Neural progenitor cell (in vitro differentiated cells): ENCODE data around the gene RARRES1. TPM values are rescaled to one million over a fixed set of nuclear protein-coding genes. Genes with fewer than 3 reads are reported as not detected.

Experiments used
- DNase-seq: peaks from one replicate; pipeline ENCODE4 v3.0.0-alpha.2; 2016; ENCODE audit warnings: low spot score
- H2AFZ ChIP-seq: fragments of 200-600 bp; sonication (generic); replicated peaks from 2 replicates; pipeline ENCODE4 v1.6.1; 2016; ENCODE audit warnings: antibody characterized with exemption
- H3F3A ChIP-seq: fragments of 200-600 bp; sonication (generic); 2 replicates; pipeline ENCODE4 v1.6.1; 2016; ENCODE audit warnings: antibody characterized with exemption, low read depth
- H3K27ac ChIP-seq: fragments of 200-600 bp; sonication (generic); 2 replicates; pipeline ENCODE4 v1.5.1; 2016; ENCODE audit warnings: mild to moderate bottlenecking
- H3K27me3 ChIP-seq: fragments of 200-600 bp; sonication (generic); 2 replicates; pipeline ENCODE4 v1.6.1; 2016; ENCODE audit warnings: mild to moderate bottlenecking, moderate library complexity
- H3K36me3 ChIP-seq: fragments of 200-600 bp; sonication (generic); 2 replicates; pipeline ENCODE4 v1.5.1; 2016
- H3K4me1 ChIP-seq: fragments of 200-600 bp; sonication (generic); 2 replicates; pipeline ENCODE4 v1.6.1; 2016; ENCODE audit warnings: mixed run types
- H3K4me2 ChIP-seq: fragments of 200-600 bp; sonication (generic); 2 replicates; pipeline ENCODE4 v1.6.1; 2016
- H3K4me3 ChIP-seq: fragments of 200-600 bp; sonication (generic); 2 replicates; pipeline ENCODE4 v1.5.1; 2016
- H3K79me2 ChIP-seq: fragments of 200-600 bp; sonication (generic); 2 replicates; pipeline ENCODE4 v1.6.1; 2016; ENCODE audit warnings: low read depth
- H3K9ac ChIP-seq: fragments of 200-600 bp; sonication (generic); 2 replicates; pipeline ENCODE4 v1.6.1; 2016
- H3K9me3 ChIP-seq: fragments of 200-600 bp; sonication (generic); 2 replicates; pipeline ENCODE4 v1.5.1; 2016; ENCODE audit warnings: low read depth
- H4K20me1 ChIP-seq: fragments of 200-600 bp; sonication (generic); 2 replicates; pipeline ENCODE4 v1.6.1; 2016; ENCODE audit warnings: low read depth
- H3K27ac Mint-ChIP-seq: 3 replicates; pipeline ENCODE4 v1.8.0; 2021; ENCODE audit warnings: mixed read lengths
- H3K27me3 Mint-ChIP-seq: 2 replicates; pipeline ENCODE4 v1.8.0; 2022; ENCODE audit warnings: low read depth, mild to moderate bottlenecking, inconsistent platforms, moderate library complexity, mixed read lengths; ENCODE audit not compliant: insufficient read depth
- H3K36me3 Mint-ChIP-seq: 3 replicates; pipeline ENCODE4 v1.8.0; 2021; ENCODE audit warnings: mixed read lengths
- H3K4me1 Mint-ChIP-seq: 3 replicates; pipeline ENCODE4 v1.8.0; 2021; ENCODE audit warnings: mixed read lengths
- H3K4me3 Mint-ChIP-seq: 3 replicates; pipeline ENCODE4 v1.8.0; 2021; ENCODE audit warnings: mild to moderate bottlenecking, moderate library complexity, mixed read lengths
- H3K9me3 Mint-ChIP-seq: 3 replicates; pipeline ENCODE4 v1.8.0; 2020; ENCODE audit warnings: mixed read lengths
- CTCF ChIP-seq: fragments of 200-600 bp; sonication (generic); IDR thresholded peaks from 2 replicates; pipeline ENCODE4 v1.5.1; 2017; ENCODE audit warnings: antibody characterized with exemption, mild to moderate bottlenecking
- EZH2 ChIP-seq: fragments of 200-600 bp; sonication (generic); IDR thresholded peaks from 2 replicates; pipeline ENCODE4 v1.6.1; 2017; ENCODE audit warnings: antibody characterized with exemption, mild to moderate bottlenecking, moderate library complexity
- EZH2phosphoT487 ChIP-seq: fragments of 200-600 bp; sonication (generic); IDR thresholded peaks from 2 replicates; pipeline ENCODE4 v1.6.1; 2017; ENCODE audit warnings: antibody characterized with exemption
- total RNA-seq: library from RNA; depleted of rRNA; stranded (reverse); fragments of >200 nt; gene quantifications from 2 replicates; pipeline ENCODE4 v1.2.3, GENCODE V29; 2015; ENCODE audit warnings: low replicate concordance

RARRES1 gene
- total RNA-seq, 1 donor from 2014 or later, result 0.21 TPM

- DNase-seq, result no peak
- Histone ChIP-seq H3K4me3 (no peak overlapping the region), H3K36me3 (no peaks in the 10 kb centered on the region), H3K4me2 (no peak overlapping the region), H3K27me3 (no peaks in the 10 kb centered on the region), H3K27ac (no peak overlapping the region), H3K79me2 (no peaks in the 10 kb centered on the region), H4K20me1 (no peaks in the 10 kb centered on the region), H2AFZ (no peak overlapping the region), H3K9me3 (no peaks in the 10 kb centered on the region), H3K4me1 (no peaks in the 10 kb centered on the region), H3F3A (no peaks in the 10 kb centered on the region), H3K9ac (no peak overlapping the region)
- H3K27me3 Mint-ChIP-seq, result no peaks in the 10 kb centered on the region
- H3K36me3 Mint-ChIP-seq, result peaks cover 3% of the 10 kb centered on the region
- H3K4me3 Mint-ChIP-seq, result no peak overlapping the region
- no peak overlapping the region for H3K27ac Mint-ChIP-seq
- H3K4me1 Mint-ChIP-seq, result peaks cover 2% of the 10 kb centered on the region
- TF ChIP-seq EZH2 (no peak), CTCF (no peak), EZH2phosphoT487 (no peak)
- no peaks in the 10 kb centered on the region for H3K9me3 Mint-ChIP-seq
These were observed 11.7 kb upstream of the RARRES1 start for GRCh38 chr3:158743664-158744566.

GRCh38 chr3:158742871-158743663 is 10.8 kb upstream of the RARRES1 start:
- Histone ChIP-seq H3K27ac (no peak overlapping the region), H3K4me2 (no peak overlapping the region), H4K20me1 (no peaks in the 10 kb centered on the region), H3K4me1 (no peaks in the 10 kb centered on the region), H3F3A (no peaks in the 10 kb centered on the region), H3K4me3 (no peak overlapping the region), H2AFZ (no peak overlapping the region), H3K79me2 (no peaks in the 10 kb centered on the region), H3K27me3 (no peaks in the 10 kb centered on the region), H3K36me3 (no peaks in the 10 kb centered on the region), H3K9me3 (no peaks in the 10 kb centered on the region), H3K9ac (no peak overlapping the region)
- H3K27me3 Mint-ChIP-seq, result no peaks in the 10 kb centered on the region
- peaks cover 2% of the 10 kb centered on the region for H3K4me1 Mint-ChIP-seq
- peaks cover 3% of the 10 kb centered on the region for H3K36me3 Mint-ChIP-seq
- no peaks in the 10 kb centered on the region for H3K9me3 Mint-ChIP-seq
- no peak overlapping the region for H3K4me3 Mint-ChIP-seq
- no peak overlapping the region for H3K27ac Mint-ChIP-seq
- no peak for DNase-seq
- TF ChIP-seq CTCF, result no peak
- no peak for TF ChIP-seq EZH2
- TF ChIP-seq EZH2phosphoT487, result no peak

GRCh38 chr3:158739661-158740060 is 7.4 kb upstream of the RARRES1 start:
- H3K36me3 ChIP-seq, result no peaks in the 10 kb centered on the region
- H4K20me1 ChIP-seq, result no peaks in the 10 kb centered on the region
- H3K9me3 ChIP-seq, result no peaks in the 10 kb centered on the region
- peaks cover 2% of the 10 kb centered on the region for H3K4me1 Mint-ChIP-seq
- no peak overlapping the region for H3K27ac Mint-ChIP-seq
- no peak overlapping the region for H2AFZ ChIP-seq
- no peak overlapping the region for H3K4me3 Mint-ChIP-seq
- no peak overlapping the region for H3K9ac ChIP-seq
- H3K9me3 Mint-ChIP-seq, result peaks cover 7% of the 10 kb centered on the region
- no peak for DNase-seq
- H3K4me3 ChIP-seq, result no peak overlapping the region
- no peak overlapping the region for H3K27ac ChIP-seq
- H3F3A ChIP-seq, result no peaks in the 10 kb centered on the region
- H3K27me3 ChIP-seq, result no peaks in the 10 kb centered on the region
- H3K27me3 Mint-ChIP-seq, result no peaks in the 10 kb centered on the region
- no peak overlapping the region for H3K4me2 ChIP-seq
- H3K79me2 ChIP-seq, result no peaks in the 10 kb centered on the region
- no peak for TF ChIP-seq CTCF
- no peak for TF ChIP-seq EZH2phosphoT487
- no peak for TF ChIP-seq EZH2
- no peaks in the 10 kb centered on the region for H3K4me1 ChIP-seq
- peaks cover 2% of the 10 kb centered on the region for H3K36me3 Mint-ChIP-seq
